GM19193 (cell line): ENCODE measurements around the gene LRRC10B.

Experiments
- POLR2A ChIP-seq: IDR thresholded peaks from 4 replicates; pipeline ENCODE4 v1.6.1; 2011; ENCODE audit not compliant: insufficient read depth, insufficient read length; ENCODE audit errors: extremely low read depth

Gene LRRC10B

DNA sequence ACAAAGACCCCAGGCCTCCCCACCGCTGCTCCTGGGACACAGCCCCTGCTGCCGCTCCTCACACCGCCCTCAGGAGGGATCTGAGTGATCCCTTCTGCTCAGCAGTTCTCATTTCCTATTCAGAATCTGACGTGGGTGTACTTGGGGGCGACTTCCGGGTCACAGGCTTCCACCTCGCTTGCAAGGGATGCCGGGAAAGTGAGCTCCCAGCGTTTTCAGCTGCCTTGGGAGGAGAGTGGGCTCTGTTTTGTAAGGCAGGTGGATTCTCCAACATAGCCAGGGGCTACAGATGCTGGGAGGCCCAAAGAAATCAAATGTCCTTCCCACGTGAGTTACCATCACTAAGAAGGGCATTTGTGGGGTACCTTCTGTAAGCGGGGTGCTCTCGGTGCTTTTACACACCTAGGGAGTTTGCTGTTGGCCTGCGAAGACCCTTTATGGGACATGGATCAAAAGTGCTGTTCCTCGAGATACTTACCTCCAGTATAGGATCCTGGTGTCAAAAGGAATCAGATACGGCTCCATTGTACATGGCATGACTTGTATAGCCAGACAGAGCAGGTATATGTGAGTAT lies 9.7 kb upstream of the LRRC10B start:
- TF ChIP-seq POLR2A: no peak

DNA sequence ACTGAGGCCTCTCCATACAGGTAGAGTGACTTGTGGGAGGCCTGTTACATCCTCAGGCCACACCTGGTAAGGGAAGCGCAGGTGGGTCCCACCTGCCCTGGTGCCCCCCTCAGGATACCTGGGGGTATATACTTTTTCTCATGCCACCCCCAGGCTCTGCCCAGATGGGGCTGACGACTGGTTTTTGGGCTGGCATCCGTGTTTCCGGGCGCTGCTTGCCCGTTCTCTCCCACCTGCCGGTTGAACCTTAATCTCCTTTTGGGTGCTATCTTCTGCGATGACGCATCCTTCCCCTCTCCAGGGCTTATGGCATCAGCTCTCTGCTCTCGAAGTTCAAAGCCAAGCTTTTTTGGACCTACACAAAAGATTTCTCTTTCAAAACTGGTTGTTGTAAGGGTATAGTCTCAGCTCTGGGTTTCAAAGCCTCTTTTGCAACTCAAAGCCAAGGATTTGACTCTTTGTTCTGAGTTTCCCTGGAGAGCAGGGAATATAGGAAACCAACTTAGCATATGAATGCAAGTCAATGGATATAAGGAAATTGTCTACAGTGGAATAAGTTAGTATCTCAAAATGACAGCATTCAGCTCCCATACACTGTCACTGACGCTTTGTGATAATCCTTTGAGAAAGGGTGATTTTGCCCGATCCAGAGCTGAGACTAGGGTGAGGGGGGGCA lies 8.6 kb upstream of the LRRC10B start:
- TF ChIP-seq POLR2A: no peak

DNA sequence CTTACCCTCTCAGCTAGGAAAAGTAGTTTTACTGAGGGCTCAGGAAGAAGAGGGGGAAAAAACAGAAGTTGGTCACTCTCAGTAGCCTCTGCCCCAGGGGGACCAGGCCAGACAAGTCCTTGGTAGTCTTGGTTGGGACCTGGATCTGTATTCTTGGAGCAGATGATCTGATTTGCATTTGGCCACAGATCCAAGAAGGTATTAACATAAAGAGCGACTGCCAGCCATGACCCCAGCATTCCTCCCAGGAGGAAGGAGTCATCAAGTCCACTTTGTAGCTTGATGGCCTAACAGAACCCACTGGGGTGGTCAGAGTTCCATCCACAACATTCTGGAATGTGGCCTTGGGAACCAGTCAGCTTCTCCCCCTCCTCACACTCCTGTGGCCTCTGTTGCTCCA lies 6.0 kb upstream of the LRRC10B start:
- TF ChIP-seq POLR2A: no peak

DNA sequence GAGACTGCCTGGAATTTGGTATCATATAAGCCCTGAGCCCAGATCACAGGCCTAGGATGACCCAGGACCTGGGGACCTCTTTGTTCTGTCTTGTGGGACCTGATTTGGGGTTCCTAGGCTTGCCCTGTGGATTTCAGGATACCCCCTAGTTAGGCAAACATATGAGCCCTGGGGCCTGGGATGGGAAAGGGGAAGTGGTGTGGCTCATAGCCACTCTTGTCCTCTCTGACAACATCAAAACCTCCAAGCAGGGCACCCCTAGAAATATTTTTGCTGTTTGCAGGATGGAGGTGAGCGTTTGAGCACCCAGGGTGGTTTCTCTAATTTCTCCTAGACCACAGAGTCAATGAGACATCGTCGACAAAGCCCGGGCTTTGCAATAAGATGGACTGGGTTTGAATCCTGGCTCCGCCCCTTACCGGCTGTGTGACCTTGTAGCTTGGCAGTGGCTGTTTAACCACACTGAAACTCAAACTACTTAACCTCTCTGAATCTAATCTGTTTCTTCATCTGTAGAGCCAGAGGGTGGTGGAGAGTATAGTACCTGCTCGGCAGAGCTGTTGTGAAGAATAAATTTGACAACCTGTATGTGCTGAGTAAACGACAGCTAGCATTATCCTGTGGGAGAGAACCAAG lies 5.3 kb upstream of the LRRC10B start:
- no peak for TF ChIP-seq POLR2A

DNA sequence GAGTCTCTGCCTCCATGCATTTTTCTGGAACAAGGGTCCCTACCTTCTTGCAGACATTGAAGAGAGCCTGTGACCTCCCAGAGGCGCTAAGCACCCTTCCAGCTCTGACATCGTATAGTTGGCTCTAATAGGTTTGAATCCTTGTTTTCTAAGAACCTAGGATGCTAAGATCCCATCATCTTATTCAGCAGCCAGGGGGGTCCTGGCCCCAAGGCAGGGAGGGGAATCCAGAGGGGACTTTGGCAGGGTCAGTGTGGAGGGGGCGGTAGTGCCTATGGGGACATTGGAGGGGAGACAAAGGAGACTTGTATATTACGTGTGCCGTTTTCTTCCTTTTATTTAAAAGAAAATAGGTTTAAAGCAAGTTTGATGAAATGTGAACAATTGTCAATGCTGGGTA lies 3.4 kb upstream of the LRRC10B start:
- TF ChIP-seq POLR2A: no peak

DNA sequence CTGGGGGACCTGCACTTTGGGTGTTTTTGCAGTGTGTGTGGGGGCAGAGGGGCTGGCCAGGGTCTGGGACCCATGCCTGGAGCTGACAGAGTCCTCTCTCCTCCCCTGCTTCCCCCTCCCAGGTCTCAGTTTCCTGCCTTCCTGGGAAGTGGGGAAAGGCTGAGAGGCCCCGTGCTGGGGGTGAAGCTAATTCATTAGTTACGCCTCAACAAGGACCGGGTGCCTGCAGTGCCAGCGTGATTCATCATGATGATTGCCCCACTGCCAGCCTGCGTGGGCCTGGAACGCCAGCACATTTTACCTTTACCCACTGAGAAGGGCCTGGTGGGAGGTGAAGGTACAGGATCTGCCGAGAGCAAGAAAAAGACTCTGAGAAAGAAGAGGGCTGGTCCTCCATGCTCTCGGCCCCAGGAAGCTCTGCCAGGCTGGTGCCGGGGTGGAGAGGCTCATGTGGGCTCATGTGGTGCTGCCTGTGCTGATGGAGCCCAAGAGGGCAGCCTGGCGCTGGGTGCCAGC lies 2.9 kb upstream of the LRRC10B start:
- TF ChIP-seq POLR2A: no peak

DNA sequence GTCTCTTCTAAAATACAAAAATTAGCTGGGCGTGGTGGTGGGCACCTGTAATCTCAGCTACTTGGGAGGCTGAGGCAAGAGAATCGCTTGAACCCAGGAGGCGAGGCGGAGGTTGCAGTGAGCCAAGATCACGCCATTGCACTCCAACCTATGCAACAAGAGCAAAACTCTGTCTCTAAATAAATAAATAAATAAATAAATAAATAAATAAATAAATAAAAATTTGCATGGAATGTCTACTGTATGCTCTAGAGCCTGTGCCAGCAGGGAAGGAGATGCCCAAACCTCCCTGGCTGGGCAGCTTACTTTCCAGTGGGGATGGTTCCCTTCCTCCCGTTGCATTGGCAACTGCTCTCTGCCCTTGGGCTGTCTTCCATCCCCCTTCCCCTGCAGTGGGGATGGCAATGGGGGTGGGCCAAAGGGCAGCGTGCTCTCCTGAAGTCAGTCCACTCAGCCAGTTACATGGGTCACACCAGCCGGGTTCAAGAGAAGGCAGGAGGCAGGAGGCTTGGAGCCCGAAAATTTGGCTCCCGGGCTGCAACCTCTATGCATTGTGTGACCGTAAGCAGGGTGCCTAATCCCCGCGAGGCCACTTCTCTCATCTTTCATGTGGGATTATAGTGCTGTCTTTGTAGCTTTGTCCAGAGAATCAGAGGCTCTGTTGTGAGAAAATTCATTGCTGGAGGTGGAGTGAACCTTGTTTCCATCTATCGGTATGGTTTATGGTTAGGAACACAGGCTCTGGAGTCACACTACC lies 1.4 kb upstream of the LRRC10B start:
- no peak for TF ChIP-seq POLR2A

DNA sequence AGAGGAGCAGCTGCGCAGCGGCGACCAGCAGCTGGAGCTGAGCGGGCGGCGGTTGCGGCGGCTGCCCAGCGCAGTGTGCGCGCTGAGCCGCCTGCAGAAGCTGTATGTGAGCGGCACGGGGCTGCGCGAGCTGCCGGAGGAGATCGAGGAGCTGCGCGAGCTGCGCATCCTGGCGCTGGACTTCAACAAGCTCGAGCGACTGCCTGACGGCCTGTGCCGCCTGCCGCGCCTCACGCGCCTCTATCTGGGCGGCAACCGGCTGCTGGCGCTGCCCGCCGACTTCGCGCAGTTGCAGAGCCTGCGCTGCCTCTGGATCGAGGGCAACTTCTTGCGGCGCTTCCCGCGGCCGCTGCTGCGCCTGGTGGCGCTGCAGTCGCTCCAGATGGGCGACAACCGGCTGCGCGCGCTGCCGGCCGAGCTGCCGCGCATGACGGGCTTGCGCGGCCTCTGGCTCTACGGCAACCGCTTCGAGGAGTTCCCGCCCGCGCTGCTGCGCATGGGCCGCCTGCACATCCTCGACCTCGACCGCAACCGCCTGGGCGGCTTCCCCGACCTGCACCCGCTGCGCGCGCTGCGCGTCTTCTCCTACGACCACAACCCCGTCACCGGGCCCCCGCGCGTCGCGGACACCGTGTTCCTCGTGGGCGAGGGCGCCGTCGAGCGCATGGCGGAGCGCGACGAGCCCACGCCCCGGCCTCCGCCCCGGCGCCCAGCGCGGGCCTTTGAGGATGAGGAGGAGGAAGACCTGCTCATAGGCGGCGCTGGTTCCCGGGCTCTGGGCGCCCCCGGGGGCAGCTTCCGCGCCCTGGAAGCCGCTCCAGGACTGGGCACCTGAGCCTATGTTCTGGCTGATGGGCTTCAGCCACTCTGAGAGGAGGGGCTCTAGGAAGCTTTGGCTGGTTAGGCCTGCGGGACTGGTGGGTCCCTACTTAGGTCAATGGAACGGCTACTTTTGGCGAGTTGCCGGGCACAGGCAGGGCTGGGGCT lies 787 bp downstream of the LRRC10B start:
- no peak for TF ChIP-seq POLR2A

DNA sequence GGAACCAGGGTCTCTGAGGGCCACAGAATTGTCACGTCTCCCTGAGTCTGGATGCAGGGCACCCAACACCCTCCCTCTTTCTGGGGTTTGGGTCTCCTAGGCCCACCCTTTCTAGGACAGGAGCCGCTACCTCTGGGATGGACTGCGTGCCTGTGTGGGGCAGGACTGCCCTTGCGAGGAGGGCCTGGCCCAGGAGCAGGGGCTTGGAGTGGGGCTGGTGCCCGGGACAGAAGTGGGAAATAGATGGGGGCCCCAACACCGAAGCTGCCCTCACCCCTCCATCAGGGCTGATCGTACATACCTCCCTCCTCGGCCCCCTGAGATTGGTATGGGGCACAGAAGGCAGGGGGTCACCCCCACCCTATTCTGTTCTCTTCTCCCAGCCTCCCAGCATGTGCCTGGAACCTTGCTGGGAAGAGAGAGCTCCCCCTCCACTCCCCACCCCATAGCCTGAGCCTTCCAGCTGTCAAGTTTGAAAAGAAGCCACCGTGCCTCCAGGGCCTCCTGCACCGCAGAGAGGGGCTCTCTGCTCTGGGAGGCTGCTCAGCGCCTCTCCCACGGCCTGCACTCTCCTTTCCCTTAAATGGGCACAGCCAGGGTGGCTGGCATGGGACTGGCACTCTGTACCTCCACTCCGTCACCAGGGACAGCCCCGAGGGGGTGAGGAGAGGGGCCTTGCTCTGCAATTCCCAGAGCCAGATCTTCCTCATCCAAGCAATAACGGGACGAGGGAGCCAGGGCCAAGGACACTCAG lies 1.8 kb downstream of the LRRC10B start:
- TF ChIP-seq POLR2A: no peak

DNA sequence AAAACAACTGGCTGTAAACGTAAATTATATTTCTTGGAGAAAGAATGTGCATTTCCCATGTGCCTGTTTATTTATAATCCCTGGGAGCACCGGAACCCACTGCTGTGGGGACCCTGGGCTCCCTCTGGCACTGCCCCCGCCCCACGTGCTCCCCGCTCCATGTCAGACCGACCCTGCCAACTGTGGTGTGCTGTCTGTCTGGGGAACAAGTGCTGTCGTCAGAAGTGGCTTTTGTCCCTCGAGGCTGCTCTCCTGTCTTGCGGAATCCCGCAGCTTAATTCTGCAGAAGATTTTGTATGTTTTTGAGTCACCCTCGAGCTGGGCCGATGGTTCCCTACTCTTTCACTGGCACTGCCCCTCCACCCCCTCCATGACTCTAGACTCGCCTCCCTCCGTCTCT lies 2.4 kb downstream of the LRRC10B start:
- TF ChIP-seq POLR2A: no peak

DNA sequence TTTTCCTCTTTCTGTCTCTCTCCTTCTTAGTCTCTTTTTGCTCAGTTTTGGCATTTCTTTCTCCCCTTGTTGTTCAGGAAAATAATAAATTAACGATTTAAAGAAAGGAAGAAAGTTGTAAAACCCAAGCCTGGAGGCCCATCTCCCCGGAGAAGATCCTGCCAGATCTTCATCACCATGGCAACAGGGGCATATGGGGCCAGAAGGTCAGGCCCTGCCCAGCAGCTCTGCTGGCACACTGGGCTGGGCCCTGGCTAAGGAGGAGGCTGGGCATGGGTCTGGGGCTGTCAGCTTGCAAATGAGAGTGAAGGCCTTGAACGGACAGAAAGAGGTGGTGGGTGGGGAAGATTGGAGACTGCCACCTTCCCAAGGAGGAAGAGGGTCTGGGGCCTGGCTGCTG lies 2.8 kb downstream of the LRRC10B start:
- TF ChIP-seq POLR2A: no peak

DNA sequence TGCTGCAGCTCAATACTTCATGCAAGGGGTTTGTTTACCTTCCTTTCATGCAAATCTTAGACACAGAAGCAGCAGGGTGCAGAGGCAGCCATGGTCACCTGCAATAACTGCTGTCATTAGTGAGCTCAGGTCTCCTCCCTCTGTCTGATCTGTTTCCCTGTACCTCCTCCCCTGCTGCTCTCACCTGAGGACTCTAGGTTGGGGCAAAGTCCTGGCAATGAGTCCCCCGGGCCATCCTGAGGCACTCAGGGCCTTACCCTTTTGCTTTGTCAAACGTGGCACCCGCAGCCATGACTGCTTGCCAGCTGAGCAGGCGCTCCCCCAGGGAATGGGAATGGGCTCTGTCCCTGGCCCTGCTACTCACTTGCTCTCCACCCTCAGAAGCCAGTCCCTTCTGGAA lies 3.9 kb downstream of the LRRC10B start:
- TF ChIP-seq POLR2A: no peak

DNA sequence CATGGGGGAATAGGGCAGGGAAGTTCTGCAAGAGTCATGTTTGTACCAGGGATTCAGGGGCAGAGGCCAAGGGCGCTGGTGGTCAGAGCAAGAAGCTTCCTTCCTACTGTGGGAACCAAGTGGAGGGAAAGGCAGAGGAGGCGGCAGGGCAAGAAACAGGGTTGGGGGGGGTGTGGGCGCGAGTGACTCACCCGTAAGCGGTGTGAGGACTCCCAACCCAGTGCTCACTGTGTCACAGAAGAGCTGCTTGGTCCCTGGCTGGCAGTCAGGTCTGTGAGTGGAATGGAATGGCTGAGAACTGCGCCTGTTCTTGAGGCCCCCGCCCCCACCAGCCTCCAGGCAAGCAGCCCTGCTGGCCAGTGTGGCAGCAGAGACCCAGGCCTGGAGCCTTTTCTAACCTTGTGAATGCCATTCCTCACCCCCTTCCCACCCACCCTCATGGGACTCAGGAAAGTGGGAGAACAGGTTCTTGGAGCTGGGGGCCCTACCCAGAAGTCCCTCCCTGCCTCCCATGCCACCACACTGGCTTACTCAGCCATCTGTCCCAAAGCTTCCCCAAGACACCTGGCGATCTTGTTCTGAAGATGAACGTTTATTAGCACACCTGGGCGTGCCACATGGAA lies 4.7 kb downstream of the LRRC10B start:
- TF ChIP-seq POLR2A: no peak
